ENCODE results near the gene HSH2D. TPM values are rescaled to one million over a fixed set of nuclear protein-coding genes. Genes with fewer than 3 reads are reported as not detected.
"Not testable (repeated sequence)": the region's sequence is repeated elsewhere in the genome, so short reads cannot be mapped to it uniquely, and the experiment has no call there.

Gene HSH2D
- total RNA-seq, 2 experiments from 2014 or later, result 57.6 to 79.0 TPM

DNA sequence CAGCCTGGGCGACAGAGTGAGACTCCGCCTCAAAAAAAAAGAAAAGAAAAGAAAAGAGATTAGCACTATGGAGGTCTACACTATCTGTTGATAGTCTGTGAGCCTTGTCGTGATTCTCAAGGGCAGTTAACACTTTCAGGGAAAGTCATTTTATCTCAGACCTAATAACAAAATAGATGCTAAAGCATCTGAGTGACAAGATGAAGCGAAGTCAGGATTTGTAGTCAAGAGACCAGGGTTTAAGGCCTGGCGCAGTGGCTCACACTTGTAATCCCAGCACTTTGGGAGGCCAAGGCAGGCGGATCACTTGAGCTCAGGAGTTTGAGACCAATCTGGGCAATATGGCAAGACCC, 45.1 kb upstream of the HSH2D start:
- no TSS peak for BruUV-seq (replicated peaks)
- H3K27ac ChIP-seq (ENCODE audit: low read depth, low read length, poor library complexity, severe bottlenecking), result no peak overlapping the region
- CTCF ChIA-PET (ENCODE audit: unreplicated experiment), result no interaction called here

DNA sequence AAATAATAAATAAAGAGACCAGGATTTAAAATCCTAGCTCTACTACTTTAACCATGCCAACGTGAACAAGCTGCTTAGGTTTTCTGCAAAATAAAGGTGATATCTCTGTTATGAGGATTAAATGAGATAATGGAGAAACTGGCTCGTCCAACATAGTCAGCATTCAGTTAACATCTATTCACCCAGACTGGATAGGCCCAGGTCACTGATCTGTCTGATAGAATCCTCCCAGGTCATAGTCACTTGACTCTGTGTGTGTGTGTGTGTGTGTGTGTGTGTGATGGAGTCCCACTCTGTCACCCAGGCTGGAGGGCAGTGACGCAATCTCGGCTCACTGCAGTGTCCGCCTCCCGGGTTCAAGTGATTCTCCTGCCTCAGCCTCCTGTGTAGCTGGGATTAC, 44.7 kb upstream of the HSH2D start:
- intact Hi-C loops (cut with micrococcal nuclease; ENCODE audit: unreplicated experiment), result no loop called here
- no TSS peak for BruUV-seq (replicated peaks)
- ChIA-PET POLR2A (interaction anchor here (1.2 kb wide), 1 partner anchor 22 kb away, joined by 5 read pairs; no protein-coding TSS in a partner anchor), CTCF (ENCODE audit: unreplicated experiment) (interaction anchor here (1.0 kb wide), 1 partner anchor 15 kb away, joined by 4 read pairs; no protein-coding TSS in a partner anchor)
- Histone ChIP-seq H3K79me2 (ENCODE audit: insufficient read depth, low read depth, low read length) (no peaks in the 10 kb centered on the region), H3K9me3 (ENCODE audit: low read length) (no peaks in the 10 kb centered on the region), H3K4me3 (ENCODE audit: low read depth, low read length, poor library complexity, severe bottlenecking) (no peak overlapping the region), H3K27ac (ENCODE audit: low read depth, low read length, poor library complexity, severe bottlenecking) (no peak overlapping the region), H4K20me1 (ENCODE audit: insufficient read depth, low read length) (no peaks in the 10 kb centered on the region), H3K4me1 (ENCODE audit: insufficient read depth, low read length, poor library complexity, severe bottlenecking) (no peaks in the 10 kb centered on the region), H3K4me2 (ENCODE audit: low read length) (no peak overlapping the region), H3K9me2 (ENCODE audit: insufficient read depth, low read length) (no peaks in the 10 kb centered on the region), H2AFZ (ENCODE audit: low read length) (no peak overlapping the region), H3K36me3 (ENCODE audit: insufficient read depth, low read length) (peaks cover 91% of the 10 kb centered on the region)
- no peak for TF ChIP-seq EZH2phosphoT487 (IDR thresholded peaks at IDR 0.05; ENCODE audit: borderline replicate concordance, low read depth, low read length)
- no peak for TF ChIP-seq CTCF (conservative IDR thresholded peaks at IDR 0.05; ENCODE audit: low read length)
- DNase-seq (ENCODE audit: low spot score), result no peak

More for the DNA sequence above, 45.1 kb upstream of the HSH2D start:
- Histone ChIP-seq H3K79me2 (ENCODE audit: insufficient read depth, low read depth, low read length) (no peaks in the 10 kb centered on the region), H3K9me3 (ENCODE audit: low read length) (no peaks in the 10 kb centered on the region), H4K20me1 (ENCODE audit: insufficient read depth, low read length) (no peaks in the 10 kb centered on the region), H3K36me3 (ENCODE audit: insufficient read depth, low read length) (peaks cover 91% of the 10 kb centered on the region), H3K4me3 (ENCODE audit: low read depth, low read length, poor library complexity, severe bottlenecking) (no peak overlapping the region), H2AFZ (ENCODE audit: low read length) (no peak overlapping the region), H3K4me2 (ENCODE audit: low read length) (no peak overlapping the region), H3K4me1 (ENCODE audit: insufficient read depth, low read length, poor library complexity, severe bottlenecking) (no peaks in the 10 kb centered on the region), H3K9me2 (ENCODE audit: insufficient read depth, low read length) (no peaks in the 10 kb centered on the region)
- DNase-seq (ENCODE audit: low spot score), result no peak
- POLR2A ChIA-PET, result no interaction called here
- TF ChIP-seq CTCF (conservative IDR thresholded peaks at IDR 0.05; ENCODE audit: low read length) (no peak), EZH2phosphoT487 (IDR thresholded peaks at IDR 0.05; ENCODE audit: borderline replicate concordance, low read depth, low read length) (no peak)
- intact Hi-C loops (cut with micrococcal nuclease; ENCODE audit: unreplicated experiment), result no loop called here

- H3K4me1 ChIP-seq (ENCODE audit: insufficient read depth, low read length, poor library complexity, severe bottlenecking); H3K9me2 ChIP-seq (ENCODE audit: insufficient read depth, low read length); H3K79me2 ChIP-seq (ENCODE audit: insufficient read depth, low read depth, low read length); H3K4me3 ChIP-seq (ENCODE audit: low read depth, low read length, poor library complexity, severe bottlenecking); H2AFZ ChIP-seq (ENCODE audit: low read length); BruUV-seq (replicated peaks); H3K4me2 ChIP-seq (ENCODE audit: low read length); intact Hi-C loops (cut with micrococcal nuclease; ENCODE audit: unreplicated experiment); H4K20me1 ChIP-seq (ENCODE audit: insufficient read depth, low read length); H3K27ac ChIP-seq (ENCODE audit: low read depth, low read length, poor library complexity, severe bottlenecking); H3K9me3 ChIP-seq (ENCODE audit: low read length); DNase-seq (ENCODE audit: low spot score): not testable (repeated sequence)
- H3K36me3 ChIP-seq (ENCODE audit: insufficient read depth, low read length), result peaks cover 87% of the 10 kb centered on the region
- ChIA-PET POLR2A (interaction anchor here (1.2 kb wide), 1 partner anchor 22 kb away, joined by 5 read pairs; no protein-coding TSS in a partner anchor), CTCF (ENCODE audit: unreplicated experiment) (interaction anchor here (1.0 kb wide), 1 partner anchor 16 kb away, joined by 4 read pairs; no protein-coding TSS in a partner anchor)
Measured at GRCh38 chr19:16099314-16099965, 44.0 kb upstream of the HSH2D start.

Measured in OCI-LY7 (cell line).